Naive thymus-derived CD4-positive, alpha-beta T cell (primary cell): ENCODE data around the gene DTL. TPM values are rescaled to one million over a fixed set of nuclear protein-coding genes. Genes with fewer than 3 reads are reported as not detected.
A peak's percentile ranks its signal among the peaks of the same experiment; 100 is the strongest.

ENCODE experiments used
- ATAC-seq: fragments of 150-1000 bp; cut with Tn5 transposase; 2 replicates; pipeline ENCODE4 v1.10.0; 2021; ENCODE audit warnings: mild to moderate bottlenecking, moderate library complexity
- CTCF ChIA-PET: fragments of 350-600 bp; sonication (Branson Sonifier 250); formaldehyde crosslinking; loops from one replicate; lab custom pipeline; 2021; ENCODE audit warnings: antibody characterized with exemption; lab: Charles Lee
- POLR2A ChIA-PET: fragments of 350-600 bp; sonication (Branson Sonifier 250); formaldehyde crosslinking; loops from one replicate; lab custom pipeline; 2021; ENCODE audit warnings: antibody characterized with exemption, inconsistent platforms; lab: Charles Lee
- DNase-seq, 9 donors: peaks; one replicate each; pipeline versions ENCODE4 v3.0.0 to v3.0.0-alpha.2; 2020 to 2022; ENCODE audit warnings: mixed read lengths in 1 of 9
- H3K27ac ChIP-seq: one replicate; pipeline ENCODE4 v1.7.0; 2013; ENCODE audit warnings: mild to moderate bottlenecking, low read depth, low read length, moderate library complexity
- H3K27me3 ChIP-seq, 2 donors: one replicate each; pipeline ENCODE4 v1.7.0; 2013; ENCODE audit warnings: low read length in 2 of 2, mild to moderate bottlenecking in 2 of 2, moderate library complexity in 2 of 2; ENCODE audit not compliant: control insufficient read depth in 2 of 2, insufficient read depth in 2 of 2
- H3K36me3 ChIP-seq, 3 experiments: 1 replicate in 2 of 3; 2 replicates in 1 of 3; pipeline ENCODE4 v1.7.0; 2013; ENCODE audit warnings: low read length in 3 of 3, mild to moderate bottlenecking in 3 of 3, moderate library complexity in 1 of 3; ENCODE audit not compliant: insufficient read depth in 3 of 3, control insufficient read depth in 2 of 3
- H3K4me1 ChIP-seq, 2 donors: one replicate each; pipeline ENCODE4 v1.7.0; 2013; ENCODE audit warnings: low read length in 2 of 2, mild to moderate bottlenecking in 2 of 2, moderate library complexity in 1 of 2; ENCODE audit not compliant: control insufficient read depth in 2 of 2, insufficient read depth in 2 of 2
- H3K4me3 ChIP-seq: 2 replicates; pipeline ENCODE4 v1.7.0; 2013; ENCODE audit warnings: mild to moderate bottlenecking, low read length
- H3K9me3 ChIP-seq, 3 experiments: 1 replicate in 2 of 3; 2 replicates in 1 of 3; pipeline ENCODE4 v1.7.0; 2013; ENCODE audit warnings: low read length in 3 of 3; ENCODE audit not compliant: control insufficient read depth in 2 of 3
- H3K27ac Mint-ChIP-seq, 9 donors: one replicate each; pipeline ENCODE4 v1.8.0; 2020 to 2022; ENCODE audit warnings: mixed read lengths in 9 of 9, mild to moderate bottlenecking in 8 of 9, moderate library complexity in 5 of 9, inconsistent platforms in 2 of 9
- H3K27me3 Mint-ChIP-seq, 5 donors: one replicate each; pipeline ENCODE4 v1.8.0; 2021 to 2022; ENCODE audit warnings: mixed read lengths in 5 of 5, mild to moderate bottlenecking in 1 of 5
- H3K36me3 Mint-ChIP-seq, 5 donors: one replicate each; pipeline ENCODE4 v1.8.0; 2020 to 2022; ENCODE audit warnings: mixed read lengths in 5 of 5, mild to moderate bottlenecking in 3 of 5, inconsistent platforms in 1 of 5
- H3K4me1 Mint-ChIP-seq, 7 donors: one replicate each; pipeline ENCODE4 v1.8.0; 2020 to 2022; ENCODE audit warnings: mixed read lengths in 7 of 7, mild to moderate bottlenecking in 3 of 7, inconsistent platforms in 1 of 7
- H3K4me3 Mint-ChIP-seq, 10 donors: one replicate each; pipeline ENCODE4 v1.8.0; 2020 to 2022; ENCODE audit warnings: mild to moderate bottlenecking in 10 of 10, mixed read lengths in 10 of 10, moderate library complexity in 6 of 10, inconsistent platforms in 2 of 10
- H3K9me3 Mint-ChIP-seq, 11 donors: one replicate each; pipeline ENCODE4 v1.8.0; 2020 to 2022; ENCODE audit warnings: mixed read lengths in 11 of 11, mild to moderate bottlenecking in 4 of 11, inconsistent platforms in 1 of 11, moderate library complexity in 1 of 11
- intact Hi-C, 2 donors: fragments of 100-400 bp; cut with micrococcal nuclease; formaldehyde crosslinking; loops; one replicate each; pipeline ENCODE4 v1.15.1; 2023
- polyA plus RNA-seq, 2 donors: library from polyadenylated mRNA; unstranded; fragments of 300-500 nt; fragmentation: Illumina TruSeq; gene quantifications; one replicate each; pipeline ENCODE4 v1.2.3, GENCODE V29; 2021
- total RNA-seq, 6 experiments: library from RNA in 5 of 6; stranded (reverse) in 5 of 6; gene quantifications; 1 replicate in 5 of 6; 2 replicates in 1 of 6; pipeline ENCODE4 v1.2.3 and lab custom pipeline; 2021 to 2026

The DTL gene
- total and polyA plus RNA-seq, 7 experiments from 2014 or later: 0.27 to 63.0 (median 0.56) TPM

GRCh38 chr1:212135166-212135565 lies 99.6 kb downstream of the DTL start:
- ChIA-PET POLR2A (no interaction called here), CTCF (no interaction called here)
- Mint-ChIP-seq H3K4me3 (no peak overlapping the region), H3K9me3 (peaks cover 0 to 7% (median 4%) of the 10 kb centered on the region in 11 donors), H3K4me1 (peaks cover 0 to 2% (median 0%) of the 10 kb centered on the region in 7 donors), H3K27ac (no peak overlapping the region), H3K27me3 (no peaks in the 10 kb centered on the region), H3K36me3 (peaks cover 4 to 45% (median 6%) of the 10 kb centered on the region in 5 donors)
- DNase-seq (no peak), ATAC-seq (no peak)
- intact Hi-C loops: no loop called here
- H3K36me3 ChIP-seq: no peaks in the 10 kb centered on the region
- no peak overlapping the region for H3K4me3 ChIP-seq
- no peaks in the 10 kb centered on the region for H3K9me3 ChIP-seq
- no peaks in the 10 kb centered on the region for H3K27me3 ChIP-seq
- no peaks in the 10 kb centered on the region for H3K4me1 ChIP-seq
- H3K27ac ChIP-seq: no peak overlapping the region

GRCh38 chr1:212137854-212138253 lies 102.3 kb downstream of the DTL start:
- no peaks in the 10 kb centered on the region for H3K4me1 ChIP-seq
- H3K36me3 ChIP-seq: no peaks in the 10 kb centered on the region
- no peaks in the 10 kb centered on the region for H3K9me3 ChIP-seq
- Mint-ChIP-seq H3K27ac (no peak overlapping the region), H3K27me3 (no peaks in the 10 kb centered on the region), H3K36me3 (peaks cover 4 to 36% (median 6%) of the 10 kb centered on the region in 5 donors), H3K4me1 (no peaks in the 10 kb centered on the region), H3K4me3 (no peak overlapping the region), H3K9me3 (peaks cover 0 to 8% (median 4%) of the 10 kb centered on the region in 11 donors)
- no peaks in the 10 kb centered on the region for H3K27me3 ChIP-seq
- DNase-seq (no peak), ATAC-seq (no peak)
- no peak overlapping the region for H3K27ac ChIP-seq
- intact Hi-C loops: no loop called here
- no peak overlapping the region for H3K4me3 ChIP-seq
- CTCF ChIA-PET: no interaction called here
- POLR2A ChIA-PET: no interaction called here

GRCh38 chr1:212138457-212138856 lies 102.9 kb downstream of the DTL start:
- no peak overlapping the region for H3K27ac ChIP-seq
- H3K27me3 ChIP-seq: no peaks in the 10 kb centered on the region
- H3K9me3 ChIP-seq: no peaks in the 10 kb centered on the region
- ChIA-PET POLR2A (no interaction called here), CTCF (no interaction called here)
- H3K4me3 ChIP-seq: no peak overlapping the region
- Mint-ChIP-seq H3K27ac (no peak overlapping the region), H3K9me3 (peaks cover 0 to 8% (median 4%) of the 10 kb centered on the region in 11 donors), H3K27me3 (no peaks in the 10 kb centered on the region), H3K4me1 (no peaks in the 10 kb centered on the region), H3K36me3 (peaks cover 4 to 38% (median 6%) of the 10 kb centered on the region in 5 donors), H3K4me3 (no peak overlapping the region)
- ATAC-seq: peak; percentile 47
- DNase-seq: no peak
- no peaks in the 10 kb centered on the region for H3K36me3 ChIP-seq
- intact Hi-C loops: no loop called here
- H3K4me1 ChIP-seq: no peaks in the 10 kb centered on the region

GRCh38 chr1:212139526-212140135 lies 104.1 kb downstream of the DTL start:
- Histone ChIP-seq H3K4me3 (no peak overlapping the region), H3K36me3 (no peaks in the 10 kb centered on the region), H3K27ac (no peak overlapping the region), H3K27me3 (no peaks in the 10 kb centered on the region), H3K4me1 (no peaks in the 10 kb centered on the region), H3K9me3 (no peaks in the 10 kb centered on the region)
- no peaks in the 10 kb centered on the region for H3K4me1 Mint-ChIP-seq
- peaks cover 0 to 5% (median 1%) of the 10 kb centered on the region in 11 donors for H3K9me3 Mint-ChIP-seq
- ChIA-PET CTCF (interaction anchor here (0.7 kb wide), 1 partner anchor 150 kb away, joined by 4 read pairs; no protein-coding TSS in a partner anchor), POLR2A (no interaction called here)
- ATAC-seq (no peak), DNase-seq (no peak)
- peaks cover 1 to 31% (median 2%) of the 10 kb centered on the region in 5 donors for H3K36me3 Mint-ChIP-seq
- H3K4me3 Mint-ChIP-seq: no peak overlapping the region
- intact Hi-C loops: no loop called here
- no peaks in the 10 kb centered on the region for H3K27me3 Mint-ChIP-seq
- no peak overlapping the region for H3K27ac Mint-ChIP-seq

GRCh38 chr1:212141404-212141803 lies 105.9 kb downstream of the DTL start:
- ATAC-seq: no peak
- Histone ChIP-seq H3K4me1 (no peaks in the 10 kb centered on the region), H3K27ac (no peak overlapping the region), H3K27me3 (no peaks in the 10 kb centered on the region), H3K36me3 (no peaks in the 10 kb centered on the region), H3K4me3 (no peak overlapping the region), H3K9me3 (no peaks in the 10 kb centered on the region)
- Mint-ChIP-seq H3K9me3 (peaks cover 0 to 2% (median 0%) of the 10 kb centered on the region in 11 donors), H3K4me3 (no peak overlapping the region), H3K27ac (no peak overlapping the region), H3K4me1 (peaks cover 0 to 3% (median 0%) of the 10 kb centered on the region in 7 donors), H3K36me3 (peaks cover 0 to 18% (median 0%) of the 10 kb centered on the region in 5 donors), H3K27me3 (no peaks in the 10 kb centered on the region)
- intact Hi-C loops: no loop called here
- CTCF ChIA-PET: no interaction called here
- no peak for DNase-seq
- POLR2A ChIA-PET: no interaction called here

- ATAC-seq (no peak), DNase-seq (no peak)
- ChIA-PET CTCF (no interaction called here), POLR2A (no interaction called here)
- H3K9me3 Mint-ChIP-seq: peaks cover 0 to 2% (median 0%) of the 10 kb centered on the region in 11 donors
- no peak overlapping the region for H3K27ac ChIP-seq
- no peaks in the 10 kb centered on the region for H3K27me3 Mint-ChIP-seq
- peaks cover 0 to 3% (median 0%) of the 10 kb centered on the region in 7 donors for H3K4me1 Mint-ChIP-seq
- no peaks in the 10 kb centered on the region for H3K4me1 ChIP-seq
- peaks cover 0 to 15% (median 0%) of the 10 kb centered on the region in 5 donors for H3K36me3 Mint-ChIP-seq
- no peak overlapping the region for H3K4me3 Mint-ChIP-seq
- no peak overlapping the region for H3K27ac Mint-ChIP-seq
- intact Hi-C loops: no loop called here
- H3K27me3 ChIP-seq: no peaks in the 10 kb centered on the region
- H3K9me3 ChIP-seq: no peaks in the 10 kb centered on the region
- H3K4me3 ChIP-seq: no peak overlapping the region
- H3K36me3 ChIP-seq: no peaks in the 10 kb centered on the region
Measured at GRCh38 chr1:212142883-212143530, 107.5 kb downstream of the DTL start.
